ENCODE measurements around the gene ADAD2.

The ADAD2 gene

GRCh38 chr16:84226026-84226425 is 35.1 kb downstream of the ADAD2 start:
- no peak for DNase-seq

- no peak for DNase-seq
These were observed 36.6 kb downstream of the ADAD2 start for GRCh38 chr16:84227548-84227947.

GRCh38 chr16:84228256-84228838 is 37.4 kb downstream of the ADAD2 start:
- DNase-seq = peak; percentile 71

DNA sequence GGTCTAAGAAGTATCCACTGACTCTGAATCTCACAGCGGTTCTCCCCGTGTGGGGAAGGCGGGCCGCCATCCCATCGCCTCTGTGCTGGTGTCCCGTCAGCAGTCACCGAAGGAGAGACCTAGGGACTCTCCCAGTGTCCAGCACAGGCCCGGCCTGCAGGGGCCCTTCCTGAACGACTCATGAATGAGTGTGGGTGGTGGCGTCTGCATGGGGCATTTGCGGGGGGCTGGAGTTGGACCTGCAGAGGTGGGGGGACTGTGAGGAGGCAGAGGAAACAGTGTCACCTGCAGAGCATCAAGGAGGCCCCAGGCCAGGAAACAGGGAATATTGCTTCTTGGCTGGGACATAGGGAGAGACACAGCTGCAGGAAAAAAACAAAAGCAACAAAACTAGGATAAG is 38.5 kb downstream of the ADAD2 start:
- DNase-seq = no peak

DNA sequence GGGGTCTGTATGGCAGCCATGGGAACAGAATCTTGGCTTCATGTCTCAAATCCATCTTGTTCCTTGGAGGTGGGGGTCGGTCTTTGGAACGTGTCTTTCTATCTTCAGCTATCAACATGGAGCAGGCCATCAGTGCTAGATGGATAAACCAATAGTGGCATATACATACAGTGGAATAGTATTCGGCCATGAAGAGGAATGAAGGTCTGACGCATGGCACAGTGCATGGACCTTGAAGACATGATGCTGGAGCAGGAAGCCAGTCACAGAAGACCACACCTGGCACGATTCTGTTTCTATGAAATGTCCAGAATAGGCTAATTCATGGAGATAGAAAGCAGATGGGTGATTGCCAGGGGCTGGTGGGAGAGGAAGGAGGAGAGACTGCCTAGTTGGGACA is 41.1 kb downstream of the ADAD2 start:
- no peak for DNase-seq

DNA sequence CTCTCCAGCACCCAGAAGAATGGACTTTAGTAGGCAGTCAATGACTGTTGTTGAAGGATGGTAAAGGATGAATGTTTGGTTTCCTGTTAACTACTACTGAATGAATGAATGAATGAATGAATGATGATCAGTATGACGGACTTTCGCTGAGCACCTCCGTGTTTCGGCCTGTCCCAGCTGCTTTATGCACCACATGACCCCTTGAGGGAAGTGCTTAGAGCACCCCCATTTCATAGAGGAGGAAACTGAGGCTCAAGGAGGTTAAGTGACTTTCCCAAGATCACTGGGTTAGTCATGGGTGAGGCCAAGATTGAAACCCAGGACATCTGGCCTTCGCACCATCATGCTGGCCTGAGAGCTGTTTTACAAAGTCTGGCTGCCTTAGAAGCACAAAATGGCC is 42.0 kb downstream of the ADAD2 start:
- no peak for DNase-seq

GRCh38 chr16:84233748-84234147 is 42.8 kb downstream of the ADAD2 start:
- DNase-seq = no peak

GRCh38 chr16:84234321-84235241 is 43.6 kb downstream of the ADAD2 start:
- no peak for DNase-seq

DNA sequence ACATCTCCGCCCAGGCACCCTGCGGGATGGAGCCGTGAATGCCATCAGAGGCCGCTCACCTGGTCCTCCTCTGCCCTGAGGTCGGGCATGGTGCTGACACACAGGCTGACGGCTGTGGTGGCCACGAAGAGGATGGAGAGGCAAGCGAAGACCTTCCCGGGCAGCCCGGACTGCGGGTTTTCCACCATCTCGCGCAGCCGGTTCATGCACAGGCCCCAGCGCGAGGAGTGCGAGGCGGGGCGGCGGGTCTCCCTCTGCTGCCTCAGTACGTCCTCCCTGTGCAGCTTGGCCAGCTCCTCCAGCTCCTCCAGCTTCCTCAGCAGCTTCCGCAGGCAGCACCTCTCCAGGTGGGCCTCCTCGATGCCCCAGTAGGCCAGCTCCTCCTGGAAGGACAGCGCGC is 45.7 kb downstream of the ADAD2 start:
- DNase-seq = no peak

DNA sequence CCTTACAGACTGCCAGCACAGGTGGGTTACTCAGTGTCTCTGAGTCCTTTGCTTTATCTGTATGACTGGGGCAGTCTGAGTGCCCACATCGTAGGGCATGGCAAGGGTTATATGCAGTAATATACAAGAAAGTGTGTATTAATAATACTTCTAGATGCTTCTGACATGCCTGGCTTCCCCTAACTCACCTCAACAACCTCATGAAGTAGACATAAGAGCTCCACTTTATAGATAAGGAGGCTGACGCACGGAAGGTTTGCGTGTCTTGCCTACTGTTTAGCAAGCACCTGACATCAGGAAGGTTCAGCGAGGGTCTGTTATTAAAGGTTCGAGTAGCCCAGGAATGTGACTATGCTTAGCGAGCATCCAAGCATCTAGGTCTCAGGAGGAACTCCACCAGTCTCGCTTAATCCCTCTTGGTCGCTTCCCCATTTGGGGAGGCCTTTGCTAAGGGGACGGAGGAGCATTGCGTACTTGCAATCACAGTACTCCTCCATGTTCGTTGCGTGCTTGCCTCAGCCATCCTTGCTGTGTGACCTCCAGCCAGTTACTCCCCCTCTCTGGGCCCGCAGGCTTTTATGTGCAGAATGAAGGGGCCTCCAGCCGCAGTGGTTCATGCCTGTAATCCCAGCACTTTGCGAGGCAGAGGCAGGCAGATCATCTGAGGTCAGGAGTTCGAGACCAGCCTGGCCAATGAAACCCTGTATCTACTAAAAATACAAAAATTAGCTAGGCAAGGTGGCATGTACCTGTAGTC is 47.2 kb downstream of the ADAD2 start:
- no peak for DNase-seq

DNA sequence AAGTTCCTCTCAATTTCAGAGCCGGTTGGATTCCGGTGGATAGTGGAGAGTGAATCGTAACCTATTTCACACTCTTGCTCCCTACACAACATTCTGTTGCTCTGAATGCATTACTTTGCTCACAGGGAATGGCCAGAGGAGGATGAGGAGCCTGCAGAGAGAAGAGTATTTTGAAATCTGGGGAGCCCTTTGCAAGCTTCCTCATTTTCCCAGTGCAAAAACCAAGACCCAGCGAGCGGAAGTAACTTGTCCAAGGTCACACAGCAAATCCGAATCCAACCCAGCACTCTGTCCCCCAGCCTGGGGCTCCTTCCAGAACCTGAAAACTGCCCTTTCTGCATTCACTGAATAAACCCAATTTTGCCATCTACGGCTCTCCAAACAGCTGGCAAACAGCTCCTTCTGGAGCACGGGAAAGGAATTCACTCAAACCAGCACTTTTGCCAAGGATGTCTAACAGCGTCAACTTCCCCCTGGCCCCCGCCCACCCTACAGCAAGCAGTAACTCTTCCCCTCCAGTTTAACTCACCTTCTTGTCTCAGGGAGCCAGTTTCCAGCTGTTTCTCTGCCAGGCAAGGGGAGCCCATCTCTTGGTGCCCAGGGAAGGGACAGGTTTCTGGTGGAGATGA is 48.3 kb downstream of the ADAD2 start:
- no peak for DNase-seq

GRCh38 chr16:84239909-84240308 is 49.0 kb downstream of the ADAD2 start, which contains the start of gene KCNG4:
Gene KCNG4, minus strand, starts transcription at chr16:84240012. Its CDS starts 2,527 bp downstream, at chr16:84237485.
- no peak for DNase-seq

GRCh38 chr16:84240455-84240854 is 49.5 kb downstream of the ADAD2 start:
- no peak for DNase-seq

GRCh38 chr16:84241778-84242177 is 50.8 kb downstream of the ADAD2 start:
- no peak for DNase-seq

DNA sequence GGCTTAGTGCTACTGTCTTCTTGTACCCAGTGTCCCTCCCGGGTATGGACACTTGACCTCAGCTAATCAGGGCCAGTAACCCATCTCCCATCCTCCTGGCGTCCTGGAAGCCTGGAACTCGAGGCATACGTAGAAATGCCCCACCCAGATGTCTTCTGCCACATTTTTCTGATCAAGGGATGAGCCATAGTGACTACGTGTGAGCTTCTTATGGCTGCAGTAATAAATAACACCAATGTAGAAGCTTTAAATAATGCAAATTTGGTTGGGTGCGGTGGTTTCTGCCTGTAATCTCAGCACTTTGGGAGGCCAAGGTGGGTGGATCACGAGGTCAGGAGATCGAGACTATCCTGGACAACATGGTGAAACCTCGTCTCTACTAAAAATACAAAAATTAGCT is 51.9 kb downstream of the ADAD2 start:
- DNase-seq = no peak

DNA sequence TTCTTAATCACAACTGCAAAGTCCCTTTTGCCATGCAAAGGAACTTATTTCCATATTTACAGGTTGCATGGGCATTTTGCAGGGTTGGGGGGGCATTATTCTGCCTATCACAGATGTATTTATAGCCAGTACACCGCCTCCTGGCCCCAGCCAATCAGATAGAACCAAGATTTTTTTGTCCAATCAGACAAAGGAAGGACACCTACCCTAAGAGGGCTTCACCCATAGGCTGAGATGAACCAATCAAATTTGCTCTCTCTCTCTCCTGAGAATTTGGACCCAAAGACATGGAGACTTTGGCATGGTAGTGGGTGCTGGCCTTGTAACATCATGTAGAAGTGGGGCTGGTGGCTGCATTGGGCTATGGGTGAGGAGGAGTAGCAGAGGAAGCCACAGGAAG is 52.8 kb downstream of the ADAD2 start:
- DNase-seq = no peak

- no peak for DNase-seq
These were observed 53.8 kb downstream of the ADAD2 start for GRCh38 chr16:84244728-84245127.

DNA sequence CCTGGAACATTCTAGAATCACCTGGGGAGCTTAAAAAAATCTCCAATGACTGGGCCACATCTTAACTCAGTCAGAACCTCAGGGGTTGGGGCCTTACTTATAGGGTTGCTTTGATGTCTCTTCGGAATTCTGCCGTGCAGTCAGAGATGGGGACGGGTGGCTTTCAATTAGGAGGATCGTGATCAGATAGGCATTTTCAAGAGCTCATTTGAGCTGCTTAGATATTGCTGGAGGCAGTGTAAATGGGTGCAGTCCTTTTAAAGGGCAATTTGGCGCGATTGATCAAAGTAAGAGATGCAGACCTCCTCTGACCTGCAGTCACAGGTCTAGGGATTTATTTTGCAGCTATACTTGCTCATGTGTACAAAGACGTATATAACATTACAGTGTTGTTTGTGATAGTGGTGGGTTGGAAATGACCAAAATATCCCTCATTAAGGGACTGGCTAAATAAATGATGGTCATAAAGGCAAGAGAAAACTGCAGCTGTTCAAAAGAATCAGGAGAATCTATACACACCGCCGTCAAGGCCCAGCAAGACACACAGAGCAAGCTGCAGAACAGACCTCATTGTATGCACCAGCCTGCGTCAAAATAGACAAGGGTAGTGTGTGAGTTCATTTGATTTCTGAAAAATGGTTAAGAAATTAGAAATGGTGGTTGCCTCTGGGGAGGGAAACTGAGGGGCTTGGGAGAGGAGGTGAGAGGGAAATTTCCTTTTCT is 55.2 kb downstream of the ADAD2 start:
- DNase-seq = no peak

- no peak for DNase-seq
These were observed 55.7 kb downstream of the ADAD2 start for GRCh38 chr16:84246679-84247077.
